IMR-90 (cell line): ENCODE results near the gene H3-3A. TPM values are rescaled to one million over a fixed set of nuclear protein-coding genes. Genes with fewer than 3 reads are reported as not detected.

ENCODE experiments used
- ATAC-seq: fragments of 200-7000 bp; cut with Tn5 transposase; 2 replicates; pipeline ENCODE4 v1.9.1; 2020; ENCODE audit warnings: low read depth, mild to moderate bottlenecking, moderate library complexity
- BruUV-seq: library from RNA; stranded (reverse); fragments of 400-500 nt; replicated peaks from 2 replicates; lab custom pipeline; 2021; lab: Mats Ljungman, UMichigan
- CTCF ChIA-PET: fragments of 300-600 bp; formaldehyde crosslinking; extraction: SDS; loops from one replicate; lab custom pipeline; 2021; ENCODE audit warnings: antibody characterized with exemption; lab: Yijun Ruan, JAX
- POLR2A ChIA-PET: fragments of 300-600 bp; sonication (Branson Sonifier 250); formaldehyde crosslinking; loops from one replicate; lab custom pipeline; 2022; ENCODE audit warnings: antibody characterized with exemption; ENCODE audit not compliant: unreplicated experiment; lab: Charles Lee
- DNase-seq: peaks from one replicate; pipeline ENCODE4 v3.0.0; 2013
- H2AFZ ChIP-seq: replicated peaks from 2 replicates; pipeline ENCODE3; 2013; ENCODE audit warnings: low read length, mild to moderate bottlenecking; ENCODE audit not compliant: poor library complexity
- H2AK5ac ChIP-seq: 2 replicates; pipeline ENCODE4 v1.6.1; 2013; ENCODE audit warnings: low read depth, low read length, inconsistent platforms
- H2AK9ac ChIP-seq: replicated peaks from 2 replicates; pipeline ENCODE3; 2013; ENCODE audit warnings: mild to moderate bottlenecking, low read depth, low read length, moderate library complexity; ENCODE audit not compliant: poor library complexity
- H2BK120ac ChIP-seq: 2 replicates; pipeline ENCODE4 v1.6.1; 2013; ENCODE audit warnings: low read depth, low read length, inconsistent platforms
- H2BK15ac ChIP-seq: 3 replicates; pipeline ENCODE4 v1.6.1; 2013; ENCODE audit warnings: low read depth, low read length, inconsistent platforms
- H2BK20ac ChIP-seq: 2 replicates; pipeline ENCODE4 v1.6.1; 2013; ENCODE audit warnings: low read depth, mild to moderate bottlenecking, inconsistent platforms, low read length, moderate library complexity
- H2BK5ac ChIP-seq: 2 replicates; pipeline ENCODE4 v1.6.1; 2013; ENCODE audit warnings: mild to moderate bottlenecking, low read depth, low read length, inconsistent platforms; ENCODE audit not compliant: poor library complexity, severe bottlenecking
- H3K14ac ChIP-seq: replicated peaks from 2 replicates; pipeline ENCODE4 v1.6.1; 2013; ENCODE audit warnings: low read depth, low read length, inconsistent platforms
- H3K18ac ChIP-seq: 2 replicates; pipeline ENCODE4 v1.6.1; 2013; ENCODE audit warnings: low read depth, low read length, control low read depth
- H3K23ac ChIP-seq: 2 replicates; pipeline ENCODE4 v1.6.1; 2013; ENCODE audit warnings: low read depth, low read length, inconsistent platforms
- H3K27ac ChIP-seq: 2 replicates; pipeline ENCODE4 v1.5.1; 2013; ENCODE audit warnings: mild to moderate bottlenecking, control low read depth, low read length; ENCODE audit not compliant: insufficient read depth
- H3K27me3 ChIP-seq: 2 replicates; pipeline ENCODE4 v1.6.1; 2013; ENCODE audit warnings: low read length; ENCODE audit not compliant: control insufficient read depth, insufficient read depth
- H3K36me3 ChIP-seq: 2 replicates; pipeline ENCODE4 v1.6.1; 2013; ENCODE audit warnings: low read length, mixed read lengths; ENCODE audit not compliant: control insufficient read depth, insufficient read depth
- H3K4ac ChIP-seq: 2 replicates; pipeline ENCODE4 v1.6.1; 2013; ENCODE audit warnings: low read depth, low read length, inconsistent platforms
- H3K4me1 ChIP-seq: 2 replicates; pipeline ENCODE4 v1.6.1; 2013; ENCODE audit warnings: low read length, mixed read lengths; ENCODE audit not compliant: control insufficient read depth, insufficient read depth
- H3K4me2 ChIP-seq: 2 replicates; pipeline ENCODE4 v1.6.1; 2013; ENCODE audit warnings: low read depth, mild to moderate bottlenecking, control low read depth, low read length, moderate library complexity
- H3K4me3 ChIP-seq: 2 replicates; pipeline ENCODE4 v1.5.1; 2013; ENCODE audit warnings: low read depth, mild to moderate bottlenecking, control low read depth, low read length, moderate library complexity; ENCODE audit not compliant: insufficient read depth
- H3K56ac ChIP-seq: 2 replicates; pipeline ENCODE4 v1.6.1; 2013; ENCODE audit warnings: low read length, inconsistent platforms; ENCODE audit not compliant: insufficient read depth; ENCODE audit errors: extremely low read depth
- H3K79me1 ChIP-seq, 2 experiments: 2 replicates each; pipeline ENCODE4 v1.6.1; 2013; ENCODE audit warnings: low read length in 2 of 2, inconsistent platforms in 1 of 2, low read depth in 1 of 2
- H3K9ac ChIP-seq: 2 replicates; pipeline ENCODE4 v1.6.1; 2013; ENCODE audit warnings: low read depth, low read length, control low read depth
- H3K9me1 ChIP-seq: 2 replicates; pipeline ENCODE4 v1.6.1; 2013; ENCODE audit warnings: low read length, inconsistent platforms; ENCODE audit not compliant: insufficient read depth
- H3K9me3 ChIP-seq: 2 replicates; pipeline ENCODE4 v1.6.1; 2013; ENCODE audit warnings: low read length; ENCODE audit not compliant: control insufficient read depth, insufficient read depth
- H4K20me1 ChIP-seq: 2 replicates; pipeline ENCODE4 v1.6.1; 2013; ENCODE audit warnings: low read length, inconsistent platforms; ENCODE audit not compliant: insufficient read depth
- H4K5ac ChIP-seq: 2 replicates; pipeline ENCODE4 v1.6.1; 2013; ENCODE audit warnings: mild to moderate bottlenecking, low read depth, low read length, control low read depth
- H4K8ac ChIP-seq, 2 experiments: 2 replicates each; pipeline ENCODE4 v1.6.1; 2013; ENCODE audit warnings: low read depth in 2 of 2, low read length in 2 of 2, control low read depth in 1 of 2, inconsistent platforms in 1 of 2
- H4K91ac ChIP-seq: 2 replicates; pipeline ENCODE4 v1.6.1; 2013; ENCODE audit warnings: low read depth, low read length, inconsistent platforms; ENCODE audit not compliant: insufficient read depth
- MAZ ChIP-seq: IDR thresholded peaks from 2 replicates; pipeline ENCODE4 v1.6.1; 2012; ENCODE audit warnings: low read depth, mild to moderate bottlenecking, low read length, improper control_type of control experiment, moderate library complexity, borderline replicate concordance
- POLR2A ChIP-seq: IDR thresholded peaks from 2 replicates; pipeline ENCODE4 v1.6.1; 2012; ENCODE audit warnings: mild to moderate bottlenecking, low read depth, low read length
- RFX5 ChIP-seq: IDR thresholded peaks from 2 replicates; pipeline ENCODE4 v1.8.0; 2012; ENCODE audit warnings: low read depth, mild to moderate bottlenecking, low read length, moderate library complexity
- USF2 ChIP-seq: fragments of 150-350 bp; IDR thresholded peaks from 2 replicates; pipeline ENCODE4 v1.6.1; 2017; ENCODE audit warnings: mild to moderate bottlenecking, antibody characterized with exemption, low read length, low read depth
- WGBS, 2 experiments: methylation state at CpG; one replicate each; pipeline versions ENCODE4 v1.1.5 to v1.1.7; 2013; ENCODE audit warnings: missing lambda C conversion rate in 2 of 2; ENCODE audit not compliant: insufficient read length in 1 of 2; ENCODE audit errors: extremely low coverage in 2 of 2; 5-methylcytosine and 5-hydroxymethylcytosine counted together
- dilution Hi-C: fragments of 300-500 bp; cut with HindIII; formaldehyde crosslinking; loops from one replicate; pipeline ENCODE4 v1.14.3; 2018; ENCODE audit warnings: low sequenced_read_pairs; ENCODE audit not compliant: unreplicated experiment
- in situ Hi-C: fragments of 300-500 bp; cut with MboI; formaldehyde crosslinking; loops from 3 replicates; pipeline ENCODE4 v1.14.3; 2019; ENCODE audit warnings: low sequenced_read_pairs, inconsistent platforms, mixed read lengths
- intact Hi-C: fragments of 100-400 bp; cut with micrococcal nuclease; formaldehyde crosslinking; loops from 2 replicates; pipeline ENCODE4 v1.10.0; 2022
- polyA plus RNA-seq, 3 experiments: library from polyadenylated mRNA; depleted of rRNA; stranded (reverse); fragments of >200 nt; gene quantifications; 2 replicates each; pipeline ENCODE4 v1.2.3, GENCODE V29; 2012; ENCODE audit warnings: low replicate concordance in 1 of 3
- total RNA-seq: library from RNA; depleted of rRNA; stranded (reverse); fragments of >200 nt; gene quantifications from 2 replicates; pipeline ENCODE4 v1.2.3, GENCODE V29; 2012

Gene H3-3A
- total and polyA plus RNA-seq, 2 of the 4 experiments (the other 2 are of a cell fraction), result 188 to 256 TPM

- TF ChIP-seq USF2 (no peak), POLR2A (no peak)
Measured at GRCh38 chr1:226108935-226109828, 46.7 kb downstream of the H3-3A start (continued).

GRCh38 chr1:226109829-226110248, 47.3 kb downstream of the H3-3A start:
- no peaks in the 10 kb centered on the region for H3K36me3 ChIP-seq
- peak overlapping the region; percentile 44 for H3K23ac ChIP-seq
- peak overlapping the region; percentile 88 for H3K4me2 ChIP-seq
- ChIA-PET POLR2A (no interaction called here), CTCF (interaction anchor here (2.1 kb wide), 1 partner anchor 45 kb away, joined by 9 read pairs; no protein-coding TSS in a partner anchor)
- in situ Hi-C loops (no loop called here), dilution Hi-C loops (no loop called here), intact Hi-C loops (loop anchor here (2.0 kb wide), 1 partner anchor 45 kb away; no protein-coding TSS in a partner anchor)
- no TSS peak for BruUV-seq
- H3K4me1 ChIP-seq, result peaks cover 4% of the 10 kb centered on the region; the same call in 1 of the 2 replicates
- H2BK120ac ChIP-seq, result no peak overlapping the region
- no peaks in the 10 kb centered on the region for H4K20me1 ChIP-seq
- H4K8ac ChIP-seq, result peak overlapping the region; percentile 36 to 77; a peak in 2 of 4 replicates
- H4K91ac ChIP-seq, result no peak overlapping the region
- peak overlapping the region; percentile 46 for H3K9ac ChIP-seq
- ATAC-seq (peak; percentile 93), DNase-seq (peak; percentile 70)
- H3K56ac ChIP-seq, result 0 out of 2 replicates have a peak overlapping the region, but pooled peaks have one; percentile 7
- WGBS, 2 experiments, result 0% methylated on average over 35 of the region's 57 CpGs; no CpG with 5 or more reads in 1 of the 2 experiments
- peak; percentile 84; the same call in 1 of the 2 replicates for TF ChIP-seq MAZ
- no peak for TF ChIP-seq RFX5
- no peaks in the 10 kb centered on the region for H3K79me1 ChIP-seq
- peak overlapping the region; percentile 20; the same call in 1 of the 2 replicates for H3K4ac ChIP-seq
- no peak overlapping the region for H2BK20ac ChIP-seq
- peak overlapping the region; percentile 62 for H2BK5ac ChIP-seq
- H2AFZ ChIP-seq, result peak overlapping the region; percentile 93
- H3K27ac ChIP-seq, result peak overlapping the region; percentile 69
- no peak overlapping the region for H2AK5ac ChIP-seq
- no peaks in the 10 kb centered on the region for H3K27me3 ChIP-seq
- no peak overlapping the region; the same call in 2 of the 3 replicates for H2BK15ac ChIP-seq
- H4K5ac ChIP-seq, result no peak overlapping the region
- H3K9me1 ChIP-seq, result no peaks in the 10 kb centered on the region
- no peak overlapping the region for H3K18ac ChIP-seq
- no peaks in the 10 kb centered on the region for H3K9me3 ChIP-seq
- H2AK9ac ChIP-seq, result peak overlapping the region; percentile 4
- H3K14ac ChIP-seq, result no peak overlapping the region
- peak overlapping the region; percentile 57 for H3K4me3 ChIP-seq
